Measurements from ENCODE around the gene UBE2E2. TPM values are rescaled to one million over a fixed set of nuclear protein-coding genes. Genes with fewer than 3 reads are reported as not detected.
A peak's percentile ranks its signal among the peaks of the same experiment; 100 is the strongest.
"Not testable (repeated sequence)": the region's sequence is repeated elsewhere in the genome, so short reads cannot be mapped to it uniquely, and the experiment has no call there.

The UBE2E2 gene
- total and polyA plus RNA-seq, 4 donors, result 21.5 to 87.5 (median 29.0) TPM

DNA sequence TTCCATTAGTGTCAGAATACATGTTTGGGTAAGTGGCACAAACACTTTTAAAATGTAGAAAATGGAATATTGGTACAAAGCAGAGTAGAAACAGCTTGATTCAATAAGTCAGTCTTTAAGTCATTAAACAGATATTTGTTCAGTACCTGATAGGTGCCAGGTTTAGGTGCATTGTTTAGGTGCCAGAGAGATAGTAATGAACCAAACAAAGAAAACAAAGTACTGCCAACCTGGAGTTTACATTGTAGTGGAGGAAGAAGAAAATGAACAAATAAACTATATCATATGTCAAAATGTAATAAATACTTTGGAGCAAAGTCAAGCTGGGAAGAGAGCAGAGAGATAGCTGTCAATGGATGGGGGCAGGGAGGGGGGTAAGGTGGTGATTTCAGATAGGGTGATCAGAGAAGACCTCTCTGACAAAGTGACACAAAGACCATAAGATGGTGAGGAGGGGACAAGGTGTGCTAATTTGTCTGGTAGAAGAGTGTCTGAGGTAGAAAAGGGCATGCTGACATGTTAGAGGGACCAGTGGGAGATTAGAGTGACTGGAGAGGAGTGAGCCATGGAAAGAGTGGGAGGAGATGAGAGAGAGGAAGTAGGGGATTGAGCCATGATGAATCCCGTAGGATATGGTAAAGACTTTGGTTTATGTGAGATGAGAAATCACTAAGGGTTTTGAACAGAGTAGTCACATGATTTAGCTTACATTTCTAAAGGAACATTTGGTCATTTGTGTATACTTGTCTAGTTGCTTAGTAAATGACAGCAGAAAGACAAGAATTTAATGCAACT is 128.2 kb downstream of the UBE2E2 start:
- Histone ChIP-seq H3K9ac (ENCODE audit: insufficient read depth in 1 of 2, low read length in 2 of 2) (no peak overlapping the region), H3K27ac (ENCODE audit: low read depth in 1 of 2, low read length in 1 of 2) (no peak overlapping the region), H3K36me3 (ENCODE audit: control insufficient read depth in 4 of 4, insufficient read depth in 4 of 4, low read length in 4 of 4) (no peaks in the 10 kb centered on the region), H3K4me1 (ENCODE audit: control insufficient read depth in 5 of 5, insufficient read depth in 5 of 5, low read length in 5 of 5) (peaks cover 0 to 4% (median 0%) of the 10 kb centered on the region in 5 donors), H3K4me3 (no peak overlapping the region), H3K27me3 (ENCODE audit: control insufficient read depth in 3 of 3, insufficient read depth in 3 of 3, low read length in 2 of 3) (no peaks in the 10 kb centered on the region), H3K9me3 (ENCODE audit: control insufficient read depth in 4 of 4, insufficient read depth in 3 of 4, low read length in 3 of 4) (no peaks in the 10 kb centered on the region)
- WGBS, 2 donors, result 59 to 71% methylated on average over 1 of the region's 1 CpG
- ATAC-seq (ENCODE audit: insufficient read depth, low FRiP score) (no peak), DNase-seq (no peak)
- TF ChIP-seq, protein P1, sequence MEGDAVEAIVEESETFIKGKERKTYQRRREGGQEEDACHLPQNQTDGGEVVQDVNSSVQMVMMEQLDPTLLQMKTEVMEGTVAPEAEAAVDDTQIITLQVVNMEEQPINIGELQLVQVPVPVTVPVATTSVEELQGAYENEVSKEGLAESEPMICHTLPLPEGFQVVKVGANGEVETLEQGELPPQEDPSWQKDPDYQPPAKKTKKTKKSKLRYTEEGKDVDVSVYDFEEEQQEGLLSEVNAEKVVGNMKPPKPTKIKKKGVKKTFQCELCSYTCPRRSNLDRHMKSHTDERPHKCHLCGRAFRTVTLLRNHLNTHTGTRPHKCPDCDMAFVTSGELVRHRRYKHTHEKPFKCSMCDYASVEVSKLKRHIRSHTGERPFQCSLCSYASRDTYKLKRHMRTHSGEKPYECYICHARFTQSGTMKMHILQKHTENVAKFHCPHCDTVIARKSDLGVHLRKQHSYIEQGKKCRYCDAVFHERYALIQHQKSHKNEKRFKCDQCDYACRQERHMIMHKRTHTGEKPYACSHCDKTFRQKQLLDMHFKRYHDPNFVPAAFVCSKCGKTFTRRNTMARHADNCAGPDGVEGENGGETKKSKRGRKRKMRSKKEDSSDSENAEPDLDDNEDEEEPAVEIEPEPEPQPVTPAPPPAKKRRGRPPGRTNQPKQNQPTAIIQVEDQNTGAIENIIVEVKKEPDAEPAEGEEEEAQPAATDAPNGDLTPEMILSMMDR (IDR thresholded peaks at IDR 0.05; ENCODE audit: control extremely low read depth, extremely low read depth), result no peak

DNA sequence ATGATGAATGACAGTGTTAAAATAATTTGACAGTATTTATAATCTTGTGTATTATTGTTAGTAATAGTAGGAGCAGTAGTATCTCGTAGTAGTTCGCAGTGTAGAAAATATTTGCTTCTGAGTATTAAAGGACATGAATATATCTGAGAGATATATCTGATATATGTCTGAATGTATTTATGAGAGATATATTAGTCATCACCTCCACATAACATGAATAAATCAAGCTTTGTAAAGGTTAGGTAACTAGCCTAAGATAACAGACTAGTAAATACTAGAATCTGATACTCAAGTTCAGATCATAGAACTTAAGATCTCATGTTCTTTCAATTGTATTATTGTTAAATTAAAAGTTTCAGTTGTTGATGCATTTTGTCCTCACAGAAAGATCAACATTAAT is 130.5 kb downstream of the UBE2E2 start:
- 75 to 79% methylated on average over 2 of the region's 2 CpGs for WGBS, 2 donors

DNA sequence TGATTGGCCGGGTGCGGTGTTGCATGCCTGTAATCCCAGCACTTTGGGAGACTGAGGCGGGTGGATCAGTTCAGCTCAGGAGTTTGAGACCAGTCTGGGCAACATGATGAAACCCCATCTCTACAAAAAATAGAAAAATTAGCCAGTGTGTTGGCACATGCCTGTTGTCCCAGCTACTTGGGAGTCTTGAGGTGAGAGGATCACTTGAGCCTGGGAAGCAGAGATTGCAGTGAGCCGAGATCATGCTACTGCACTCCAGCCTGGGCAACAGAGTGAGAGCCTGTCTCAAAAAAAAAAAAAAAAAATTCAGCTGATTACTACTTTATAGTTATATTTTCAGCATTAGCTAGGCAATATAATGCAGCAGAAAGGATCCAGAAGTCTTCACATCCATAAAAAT is 133.7 kb downstream of the UBE2E2 start:
- not testable (repeated sequence) for H3K27ac ChIP-seq (ENCODE audit: low read depth in 1 of 2, low read length in 1 of 2); H3K9me3 ChIP-seq (ENCODE audit: control insufficient read depth in 4 of 4, insufficient read depth in 3 of 4, low read length in 3 of 4); H3K9ac ChIP-seq (ENCODE audit: insufficient read depth in 1 of 2, low read length in 2 of 2); H3K36me3 ChIP-seq (ENCODE audit: control insufficient read depth in 4 of 4, insufficient read depth in 4 of 4, low read length in 4 of 4); H3K4me3 ChIP-seq; H3K27me3 ChIP-seq (ENCODE audit: control insufficient read depth in 3 of 3, insufficient read depth in 3 of 3, low read length in 2 of 3); H3K4me1 ChIP-seq (ENCODE audit: control insufficient read depth in 5 of 5, insufficient read depth in 5 of 5, low read length in 5 of 5); ATAC-seq (ENCODE audit: insufficient read depth, low FRiP score)
- peak in 1 of 3 donors; percentile 20 for DNase-seq
- WGBS, 2 donors, result 88 to 95% methylated on average over 4 of the region's 4 CpGs

More for the DNA sequence above, 130.5 kb downstream of the UBE2E2 start:
- Histone ChIP-seq H3K9ac (ENCODE audit: insufficient read depth in 1 of 2, low read length in 2 of 2) (no peak overlapping the region), H3K36me3 (ENCODE audit: control insufficient read depth in 4 of 4, insufficient read depth in 4 of 4, low read length in 4 of 4) (no peaks in the 10 kb centered on the region), H3K4me3 (no peak overlapping the region), H3K4me1 (ENCODE audit: control insufficient read depth in 5 of 5, insufficient read depth in 5 of 5, low read length in 5 of 5) (peaks cover 0 to 4% (median 0%) of the 10 kb centered on the region in 5 donors), H3K27ac (ENCODE audit: low read depth in 1 of 2, low read length in 1 of 2) (no peak overlapping the region), H3K9me3 (ENCODE audit: control insufficient read depth in 4 of 4, insufficient read depth in 3 of 4, low read length in 3 of 4) (no peaks in the 10 kb centered on the region), H3K27me3 (ENCODE audit: control insufficient read depth in 3 of 3, insufficient read depth in 3 of 3, low read length in 2 of 3) (no peaks in the 10 kb centered on the region)
- DNase-seq (no peak), ATAC-seq (ENCODE audit: insufficient read depth, low FRiP score) (no peak)
- TF ChIP-seq, protein P1 (IDR thresholded peaks at IDR 0.05; ENCODE audit: control extremely low read depth, extremely low read depth), result no peak

DNA sequence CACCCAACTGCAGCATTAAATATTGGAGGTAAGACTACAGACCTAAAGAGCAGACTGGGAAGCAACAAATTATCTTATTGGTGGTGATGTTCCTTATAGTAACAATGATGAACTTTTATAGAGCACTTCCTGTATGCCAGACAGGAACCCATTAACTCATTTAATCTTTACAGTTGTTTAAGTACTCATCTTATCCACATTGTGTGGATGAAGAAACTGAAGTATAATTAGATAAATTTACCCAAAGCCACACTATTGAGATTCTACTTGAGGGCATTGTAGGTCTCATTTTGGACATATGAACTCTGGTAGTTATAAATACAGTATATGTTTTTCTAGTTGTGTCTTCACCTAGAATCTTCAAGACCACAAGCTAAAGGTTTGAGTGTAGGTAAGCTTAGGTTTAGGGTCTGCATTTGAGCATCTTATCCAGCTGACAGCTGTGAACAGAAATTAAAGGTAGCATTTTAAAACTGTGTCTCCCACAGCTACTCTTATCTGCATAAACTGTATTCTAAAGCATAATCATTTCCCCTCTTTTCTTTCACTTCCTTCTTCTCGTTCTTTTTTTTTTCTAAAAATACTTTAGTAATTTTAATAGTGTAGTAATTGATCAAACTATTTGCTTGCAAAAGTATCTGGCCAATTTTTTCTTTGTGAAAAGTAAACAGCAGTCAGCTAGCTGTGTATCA is 138.2 kb downstream of the UBE2E2 start:
- H3K4me1 ChIP-seq (ENCODE audit: control insufficient read depth in 5 of 5, insufficient read depth in 5 of 5, low read length in 5 of 5), result no peaks in the 10 kb centered on the region
- no peaks in the 10 kb centered on the region for H3K36me3 ChIP-seq (ENCODE audit: control insufficient read depth in 4 of 4, insufficient read depth in 4 of 4, low read length in 4 of 4)
- TF ChIP-seq, protein P1 (IDR thresholded peaks at IDR 0.05; ENCODE audit: control extremely low read depth, extremely low read depth), result no peak
- WGBS, 2 donors, result 5 to 20% methylated on average over 1 of the region's 1 CpG
- no peaks in the 10 kb centered on the region for H3K9me3 ChIP-seq (ENCODE audit: control insufficient read depth in 4 of 4, insufficient read depth in 3 of 4, low read length in 3 of 4)
- no peaks in the 10 kb centered on the region for H3K27me3 ChIP-seq (ENCODE audit: control insufficient read depth in 3 of 3, insufficient read depth in 3 of 3, low read length in 2 of 3)
- H3K27ac ChIP-seq (ENCODE audit: low read depth in 1 of 2, low read length in 1 of 2), result no peak overlapping the region
- H3K9ac ChIP-seq (ENCODE audit: insufficient read depth in 1 of 2, low read length in 2 of 2), result no peak overlapping the region
- ATAC-seq (ENCODE audit: insufficient read depth, low FRiP score) (no peak), DNase-seq (no peak)
- no peak overlapping the region for H3K4me3 ChIP-seq

Measured in lung (tissue), 12 donors.